DND-41 (cell line): Measurements from ENCODE around the gene APBB2.

Experiments
- ATAC-seq: fragments of 200-7000 bp; cut with Tn5 transposase; 3 replicates; pipeline ENCODE4 v1.9.1; 2021; ENCODE audit warnings: low read depth; ENCODE audit not compliant: insufficient read depth
- DNase-seq: peaks from one replicate; pipeline ENCODE4 v3.0.0-alpha.2; 2020
- H2AFZ ChIP-seq: 2 replicates; pipeline ENCODE4 v1.6.0; 2012; ENCODE audit warnings: low read depth, low read length
- H3K27ac ChIP-seq: 2 replicates; pipeline ENCODE4 v1.5.1; 2012; ENCODE audit warnings: low read length, inconsistent platforms
- H3K27me3 ChIP-seq: fragments of 200-600 bp; sonication (generic); 2 replicates; pipeline ENCODE4 v1.6.0; 2012; ENCODE audit warnings: low read length, mild to moderate bottlenecking, inconsistent platforms; ENCODE audit not compliant: insufficient read depth, poor library complexity
- H3K36me3 ChIP-seq: 2 replicates; pipeline ENCODE4 v1.5.1; 2012; ENCODE audit warnings: low read length, inconsistent platforms; ENCODE audit not compliant: insufficient read depth
- H3K4me1 ChIP-seq: 2 replicates; pipeline ENCODE4 v1.5.1; 2012; ENCODE audit warnings: mild to moderate bottlenecking, low read length; ENCODE audit not compliant: insufficient read depth
- H3K4me2 ChIP-seq: 2 replicates; pipeline ENCODE4 v1.6.0; 2012; ENCODE audit warnings: mild to moderate bottlenecking, moderate library complexity, low read length, inconsistent platforms; ENCODE audit not compliant: insufficient read depth
- H3K4me3 ChIP-seq, 2 experiments: fragments of 200-600 bp in 1 of 2; shearing (Covaris generic) in 1 of 2; 2 replicates each; pipeline ENCODE4 v1.5.1; 2012 to 2016; ENCODE audit warnings: inconsistent platforms in 2 of 2, low read length in 2 of 2, mild to moderate bottlenecking in 2 of 2, low read depth in 1 of 2, moderate library complexity in 1 of 2
- H3K79me2 ChIP-seq: 2 replicates; pipeline ENCODE4 v1.6.0; 2012; ENCODE audit warnings: low read length, inconsistent platforms; ENCODE audit not compliant: insufficient read depth
- H3K9ac ChIP-seq: 2 replicates; pipeline ENCODE4 v1.6.0; 2012; ENCODE audit warnings: low read depth, mild to moderate bottlenecking, inconsistent platforms, low read length, moderate library complexity
- H3K9me3 ChIP-seq: 2 replicates; pipeline ENCODE4 v1.5.1; 2012; ENCODE audit warnings: low read length, moderate library complexity, mild to moderate bottlenecking, inconsistent platforms; ENCODE audit not compliant: insufficient read depth, severe bottlenecking
- H4K20me1 ChIP-seq: 2 replicates; pipeline ENCODE4 v1.6.0; 2012; ENCODE audit warnings: low read length; ENCODE audit not compliant: insufficient read depth
- CTCF ChIP-seq: IDR thresholded peaks from 2 replicates; pipeline ENCODE4 v1.5.1; 2012; ENCODE audit warnings: borderline replicate concordance, low read length, moderate library complexity, mild to moderate bottlenecking; ENCODE audit not compliant: poor library complexity, severe bottlenecking; ENCODE audit errors: extremely low read depth
- EZH2 ChIP-seq: IDR thresholded peaks from 3 replicates; pipeline ENCODE4 v1.6.1; 2012; ENCODE audit warnings: borderline replicate concordance, low read depth, mild to moderate bottlenecking, moderate library complexity, low read length, inconsistent platforms; ENCODE audit not compliant: severe bottlenecking

APBB2 gene

GRCh38 chr4:41258783-41259182 is 44.4 kb upstream of the APBB2 start:
- ATAC-seq (no peak), DNase-seq (no peak)
- no peaks in the 10 kb centered on the region for H3K4me1 ChIP-seq
- no peak overlapping the region for H3K27ac ChIP-seq
- H3K27me3 ChIP-seq, result no peaks in the 10 kb centered on the region
- no peaks in the 10 kb centered on the region for H3K36me3 ChIP-seq
- H3K4me2 ChIP-seq, result no peak overlapping the region
- no peaks in the 10 kb centered on the region for H3K79me2 ChIP-seq
- H3K9ac ChIP-seq, result no peak overlapping the region
- H3K4me3 ChIP-seq, result no peak overlapping the region
- H2AFZ ChIP-seq, result no peak overlapping the region
- TF ChIP-seq EZH2 (no peak), CTCF (peak; percentile 32)
- no peaks in the 10 kb centered on the region for H4K20me1 ChIP-seq
- H3K9me3 ChIP-seq, result no peaks in the 10 kb centered on the region

GRCh38 chr4:41257906-41258305 is 43.6 kb upstream of the APBB2 start:
- Histone ChIP-seq H3K9ac (no peak overlapping the region), H3K9me3 (no peaks in the 10 kb centered on the region), H3K36me3 (no peaks in the 10 kb centered on the region), H4K20me1 (no peaks in the 10 kb centered on the region), H3K27me3 (no peaks in the 10 kb centered on the region), H3K79me2 (no peaks in the 10 kb centered on the region), H2AFZ (no peak overlapping the region), H3K27ac (no peak overlapping the region), H3K4me1 (no peaks in the 10 kb centered on the region), H3K4me3 (no peak overlapping the region), H3K4me2 (no peak overlapping the region)
- TF ChIP-seq EZH2 (no peak), CTCF (no peak)
- DNase-seq (no peak), ATAC-seq (no peak)

GRCh38 chr4:41257257-41257901 is 43.0 kb upstream of the APBB2 start:
- Histone ChIP-seq H3K4me3 (no peak overlapping the region), H3K36me3 (no peaks in the 10 kb centered on the region), H3K4me2 (no peak overlapping the region), H3K27ac (no peak overlapping the region), H3K9ac (no peak overlapping the region), H4K20me1 (no peaks in the 10 kb centered on the region), H3K79me2 (no peaks in the 10 kb centered on the region), H3K9me3 (no peaks in the 10 kb centered on the region), H3K27me3 (no peaks in the 10 kb centered on the region), H2AFZ (no peak overlapping the region), H3K4me1 (no peaks in the 10 kb centered on the region)
- no peak for TF ChIP-seq EZH2
- TF ChIP-seq CTCF, result no peak
- ATAC-seq (no peak), DNase-seq (no peak)

GRCh38 chr4:41256740-41257256 is 42.5 kb upstream of the APBB2 start, which contains the start of gene UCHL1:
Gene UCHL1 (plus strand): TSS chr4:41256928. CDS start chr4:41256977, 49 bp downstream.
- Histone ChIP-seq H4K20me1 (no peaks in the 10 kb centered on the region), H3K27ac (no peak within 1 kb of the TSS), H3K79me2 (no peaks in the 10 kb centered on the region), H3K4me1 (no peaks in the 10 kb centered on the region), H3K4me2 (no peak within 1 kb of the TSS), H3K4me3 (no peak within 1 kb of the TSS), H3K36me3 (no peaks in the 10 kb centered on the region), H3K27me3 (no peaks in the 10 kb centered on the region), H3K9ac (no peak within 1 kb of the TSS), H3K9me3 (no peaks in the 10 kb centered on the region), H2AFZ (no peak within 1 kb of the TSS)
- DNase-seq (no peak), ATAC-seq (no peak)
- no peak for TF ChIP-seq EZH2
- no peak for TF ChIP-seq CTCF
